Glutamatergic neuron (in vitro differentiated cells): ENCODE results near the gene GALNT9. TPM values are rescaled to one million over a fixed set of nuclear protein-coding genes. Genes with fewer than 3 reads are reported as not detected.

Experiments used
- DNase-seq: peaks from one replicate; pipeline ENCODE4 v3.0.0; 2022
- H3K27ac Mint-ChIP-seq: one replicate; pipeline ENCODE4 v1.8.0; 2020; ENCODE audit warnings: mild to moderate bottlenecking, mixed read lengths, inconsistent platforms; ENCODE audit not compliant: unreplicated experiment
- H3K27me3 Mint-ChIP-seq: one replicate; pipeline ENCODE4 v1.8.0; 2020; ENCODE audit warnings: mild to moderate bottlenecking, moderate library complexity, mixed read lengths, inconsistent platforms; ENCODE audit not compliant: unreplicated experiment
- H3K36me3 Mint-ChIP-seq: one replicate; pipeline ENCODE4 v1.8.0; 2020; ENCODE audit warnings: mild to moderate bottlenecking, mixed read lengths, inconsistent platforms; ENCODE audit not compliant: unreplicated experiment
- H3K4me1 Mint-ChIP-seq: one replicate; pipeline ENCODE4 v1.8.0; 2020; ENCODE audit warnings: mild to moderate bottlenecking, low read depth, mixed read lengths, inconsistent platforms; ENCODE audit not compliant: unreplicated experiment
- H3K4me3 Mint-ChIP-seq: one replicate; pipeline ENCODE4 v1.8.0; 2020; ENCODE audit warnings: mild to moderate bottlenecking, mixed read lengths, inconsistent platforms; ENCODE audit not compliant: unreplicated experiment
- H3K9me3 Mint-ChIP-seq: one replicate; pipeline ENCODE4 v1.8.0; 2020; ENCODE audit warnings: mild to moderate bottlenecking, moderate library complexity, mixed read lengths, inconsistent platforms; ENCODE audit not compliant: unreplicated experiment
- total RNA-seq: library from RNA; stranded (reverse); fragmentation: NEBNext Ultra II Directional; extraction: Animal tissue kit (Norgen Biotek cat#: 25700); gene quantifications from one replicate; pipeline ENCODE4 v1.2.1, GENCODE V29; 2021; ENCODE audit not compliant: unreplicated experiment
- TF ChIP-seq, protein P1 (sequence below): fragments of 200-600 bp; sonication (generic); IDR thresholded peaks from one replicate; pipeline ENCODE4 v1.5.0; 2021; ENCODE audit not compliant: partially characterized antibody, unreplicated experiment

Gene GALNT9
- total RNA-seq, 1 donor from 2014 or later: 13.7 TPM

DNA sequence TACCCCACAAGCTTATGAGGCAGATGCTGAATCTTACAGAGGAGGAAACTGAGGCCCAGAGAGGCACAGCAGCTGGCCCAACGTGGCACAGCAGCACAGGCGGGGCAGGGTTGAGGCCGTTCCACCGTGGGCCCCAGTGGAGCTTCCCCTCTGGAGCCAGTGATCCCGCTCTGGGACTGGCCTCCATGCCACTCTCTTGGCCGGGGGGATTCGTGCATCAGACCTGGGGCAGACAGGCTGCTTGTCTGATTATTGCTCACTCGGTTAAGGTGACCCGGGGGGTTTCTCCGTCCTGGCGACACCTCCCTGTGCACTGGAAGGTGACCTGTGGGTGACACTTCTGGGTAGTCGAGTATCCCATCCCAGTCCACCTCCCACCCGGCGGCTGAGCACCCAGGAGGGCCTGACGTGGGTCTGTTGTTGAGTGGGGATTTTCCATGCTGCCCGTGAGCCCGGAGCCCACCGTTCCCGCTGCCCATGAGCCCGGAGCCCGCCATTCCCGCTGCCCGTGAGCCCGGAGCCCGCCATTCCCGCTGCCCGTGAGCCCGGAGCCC, 157.3 kb downstream of the GALNT9 start:
- peak; percentile 18 for DNase-seq
- peaks cover 2% of the 10 kb centered on the region for H3K27me3 Mint-ChIP-seq
- no peak overlapping the region for H3K4me3 Mint-ChIP-seq
- H3K4me1 Mint-ChIP-seq: peaks cover 2% of the 10 kb centered on the region
- no peak overlapping the region for H3K27ac Mint-ChIP-seq
- H3K9me3 Mint-ChIP-seq: peaks cover 5% of the 10 kb centered on the region
- TF ChIP-seq, protein P1, sequence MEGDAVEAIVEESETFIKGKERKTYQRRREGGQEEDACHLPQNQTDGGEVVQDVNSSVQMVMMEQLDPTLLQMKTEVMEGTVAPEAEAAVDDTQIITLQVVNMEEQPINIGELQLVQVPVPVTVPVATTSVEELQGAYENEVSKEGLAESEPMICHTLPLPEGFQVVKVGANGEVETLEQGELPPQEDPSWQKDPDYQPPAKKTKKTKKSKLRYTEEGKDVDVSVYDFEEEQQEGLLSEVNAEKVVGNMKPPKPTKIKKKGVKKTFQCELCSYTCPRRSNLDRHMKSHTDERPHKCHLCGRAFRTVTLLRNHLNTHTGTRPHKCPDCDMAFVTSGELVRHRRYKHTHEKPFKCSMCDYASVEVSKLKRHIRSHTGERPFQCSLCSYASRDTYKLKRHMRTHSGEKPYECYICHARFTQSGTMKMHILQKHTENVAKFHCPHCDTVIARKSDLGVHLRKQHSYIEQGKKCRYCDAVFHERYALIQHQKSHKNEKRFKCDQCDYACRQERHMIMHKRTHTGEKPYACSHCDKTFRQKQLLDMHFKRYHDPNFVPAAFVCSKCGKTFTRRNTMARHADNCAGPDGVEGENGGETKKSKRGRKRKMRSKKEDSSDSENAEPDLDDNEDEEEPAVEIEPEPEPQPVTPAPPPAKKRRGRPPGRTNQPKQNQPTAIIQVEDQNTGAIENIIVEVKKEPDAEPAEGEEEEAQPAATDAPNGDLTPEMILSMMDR: no peak
- no peaks in the 10 kb centered on the region for H3K36me3 Mint-ChIP-seq

DNA sequence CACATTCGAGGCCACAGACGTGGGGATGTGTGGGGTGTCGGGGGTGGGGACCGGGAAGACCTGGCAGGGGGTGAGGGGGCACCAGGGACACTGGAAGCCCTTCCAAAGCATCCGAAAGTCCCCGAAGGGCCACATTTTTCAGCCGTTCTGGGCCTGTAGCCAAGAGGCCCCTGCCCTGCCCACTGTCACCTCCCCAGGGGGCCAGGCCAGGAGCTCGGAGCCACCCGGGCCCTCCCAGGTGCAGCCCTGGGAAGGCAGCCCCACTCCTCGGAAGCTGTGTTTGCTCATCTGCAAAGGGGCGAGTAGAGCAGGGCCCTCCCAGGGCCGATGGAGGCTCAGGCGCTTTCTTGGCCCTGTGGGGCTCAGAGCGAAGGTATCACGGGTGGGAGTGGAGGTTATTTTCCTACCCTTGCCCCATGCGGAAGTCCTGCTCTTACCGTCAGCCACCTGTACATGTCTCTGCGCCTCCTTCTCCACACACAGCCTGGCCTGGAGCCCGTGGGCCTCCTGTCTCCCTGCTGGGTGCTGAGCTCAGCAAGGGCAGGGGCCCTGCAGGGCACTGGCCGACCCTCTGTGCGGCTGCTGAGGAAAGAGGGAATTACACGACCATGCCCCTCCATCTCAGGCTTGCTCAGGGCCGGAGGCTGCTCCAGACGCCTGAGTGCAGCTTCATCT, 158.0 kb downstream of the GALNT9 start:
- Mint-ChIP-seq H3K36me3 (no peaks in the 10 kb centered on the region), H3K9me3 (peaks cover 7% of the 10 kb centered on the region), H3K27me3 (no peaks in the 10 kb centered on the region), H3K4me3 (no peak overlapping the region), H3K4me1 (no peaks in the 10 kb centered on the region), H3K27ac (no peak overlapping the region)
- TF ChIP-seq, protein P1: no peak
- DNase-seq: peak; percentile 10

DNA sequence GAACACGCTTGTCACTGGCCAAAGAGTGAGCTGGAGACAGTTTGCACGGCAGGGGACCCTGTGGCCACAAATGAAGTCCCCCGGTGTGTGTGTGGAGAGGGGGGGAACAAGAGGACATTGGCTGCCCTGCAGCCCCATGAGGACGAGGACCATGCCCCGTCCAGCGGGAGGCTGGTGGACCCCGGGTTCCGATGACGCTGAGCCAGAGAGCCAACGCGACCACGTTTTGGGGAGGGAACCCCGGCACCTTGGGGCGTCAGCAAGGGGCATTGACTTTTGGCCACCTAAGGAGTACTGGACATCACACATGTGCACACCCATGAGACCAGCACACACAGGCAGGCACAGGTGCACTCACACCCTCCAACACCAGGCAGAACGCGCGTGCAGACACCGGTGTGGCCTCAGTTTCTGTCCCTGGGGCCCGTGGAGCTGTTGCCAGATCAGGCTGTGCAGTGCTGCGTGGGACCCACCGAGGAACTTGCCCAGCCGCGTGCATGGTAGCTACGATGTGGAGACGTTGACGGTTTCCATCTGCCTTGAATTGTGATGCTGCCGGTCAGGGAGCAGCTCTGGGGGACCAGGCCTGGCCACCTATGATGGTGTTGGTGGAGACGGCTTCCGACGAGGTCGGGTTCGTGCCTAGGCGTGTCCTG, 158.6 kb downstream of the GALNT9 start:
- Mint-ChIP-seq H3K9me3 (peaks cover 7% of the 10 kb centered on the region), H3K27ac (no peak overlapping the region), H3K4me1 (no peaks in the 10 kb centered on the region), H3K4me3 (no peak overlapping the region), H3K27me3 (no peaks in the 10 kb centered on the region), H3K36me3 (no peaks in the 10 kb centered on the region)
- TF ChIP-seq, protein P1: no peak
- no peak for DNase-seq

DNA sequence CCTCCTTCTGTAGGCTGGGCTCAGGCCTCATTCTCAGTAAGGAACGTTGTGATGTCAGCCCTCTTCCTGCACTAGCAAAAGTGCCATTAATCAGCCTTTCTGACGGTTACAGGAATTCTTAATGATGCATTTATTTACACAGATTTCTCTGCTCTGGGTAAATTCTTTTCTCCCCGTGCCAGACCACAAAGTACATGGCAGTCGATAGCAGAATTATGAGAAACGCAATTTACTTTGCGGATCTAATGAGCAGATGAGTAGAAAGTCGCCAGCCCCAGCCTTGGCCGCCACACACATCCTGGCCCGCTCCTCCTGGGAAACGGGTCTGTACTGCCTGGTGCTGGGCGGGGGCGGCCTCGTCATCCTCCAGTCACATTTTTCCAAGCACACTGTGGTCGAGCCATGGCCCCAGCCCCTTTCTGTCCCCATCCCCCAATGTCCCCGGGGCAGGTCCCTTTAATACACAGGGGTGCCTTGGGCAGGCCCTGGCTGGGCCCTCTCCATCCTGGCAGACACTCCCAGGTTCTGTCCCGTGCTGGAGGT, 159.2 kb downstream of the GALNT9 start:
- TF ChIP-seq, protein P1: no peak
- Mint-ChIP-seq H3K27me3 (no peaks in the 10 kb centered on the region), H3K27ac (peak overlapping the region; percentile 17), H3K36me3 (no peaks in the 10 kb centered on the region), H3K4me1 (no peaks in the 10 kb centered on the region), H3K9me3 (peaks cover 7% of the 10 kb centered on the region), H3K4me3 (no peak overlapping the region)
- peak; percentile 21 for DNase-seq

DNA sequence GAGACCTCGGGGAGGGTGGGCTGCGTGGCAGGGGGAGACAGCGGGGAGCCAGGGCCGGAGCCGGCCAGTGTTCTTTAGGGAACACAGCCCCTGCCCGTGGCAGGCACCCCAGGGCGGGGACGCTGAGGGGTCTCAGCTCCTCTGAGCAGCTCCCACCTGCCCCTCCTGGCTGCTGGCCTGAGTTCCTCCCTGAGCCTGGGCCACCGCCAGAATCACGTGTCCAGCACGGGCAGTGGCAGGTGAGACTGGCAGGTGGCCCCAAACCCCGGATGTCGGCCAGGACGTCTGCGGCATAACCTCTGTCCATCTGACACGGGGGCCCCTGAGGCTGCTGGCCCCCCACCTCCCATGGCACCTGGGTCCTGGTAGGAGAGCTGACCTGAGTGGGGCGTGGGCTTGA, 160.0 kb downstream of the GALNT9 start:
- TF ChIP-seq, protein P1: no peak
- H3K36me3 Mint-ChIP-seq: no peaks in the 10 kb centered on the region
- no peak overlapping the region for H3K4me3 Mint-ChIP-seq
- H3K9me3 Mint-ChIP-seq: peaks cover 6% of the 10 kb centered on the region
- no peaks in the 10 kb centered on the region for H3K4me1 Mint-ChIP-seq
- H3K27ac Mint-ChIP-seq: no peak overlapping the region
- peak; percentile 11 for DNase-seq
- H3K27me3 Mint-ChIP-seq: no peaks in the 10 kb centered on the region
